Type B pancreatic cell (in vitro differentiated cells): ENCODE data around the gene LHX2. TPM values are rescaled to one million over a fixed set of nuclear protein-coding genes. Genes with fewer than 3 reads are reported as not detected.

Experiments
- DNase-seq: peaks from one replicate; pipeline ENCODE4 v3.0.0; 2021; ENCODE audit warnings: mixed read lengths; ENCODE audit not compliant: unreplicated experiment; ENCODE audit errors: extremely low spot score
- H3K27ac Mint-ChIP-seq: 2 replicates; pipeline ENCODE4 v1.8.0; 2021; ENCODE audit warnings: mild to moderate bottlenecking, mixed read lengths
- H3K27me3 Mint-ChIP-seq: 2 replicates; pipeline ENCODE4 v1.8.0; 2021; ENCODE audit warnings: mixed read lengths
- H3K36me3 Mint-ChIP-seq: 2 replicates; pipeline ENCODE4 v1.8.0; 2021; ENCODE audit warnings: mixed read lengths
- H3K4me1 Mint-ChIP-seq: one replicate; pipeline ENCODE4 v1.8.0; 2021; ENCODE audit warnings: mixed read lengths; ENCODE audit not compliant: unreplicated experiment
- H3K4me3 Mint-ChIP-seq: 2 replicates; pipeline ENCODE4 v1.8.0; 2021; ENCODE audit warnings: mild to moderate bottlenecking, mixed read lengths
- H3K9me3 Mint-ChIP-seq: 2 replicates; pipeline ENCODE4 v1.8.0; 2021; ENCODE audit warnings: mixed read lengths
- CTCF ChIP-seq: fragments of 200-600 bp; sonication (generic); conservative IDR thresholded peaks from 2 replicates; pipeline ENCODE4 v1.5.0; 2021; ENCODE audit warnings: antibody characterized with exemption, mild to moderate bottlenecking
- long read RNA-seq: library from polyadenylated mRNA; unstranded; transcript quantifications from one replicate; pipeline ENCODE4 v2.0.0, GENCODE V29; 2020
- total RNA-seq: library from RNA; stranded (reverse); gene quantifications from 2 replicates; pipeline ENCODE4 v1.2.1, GENCODE V29; 2021; ENCODE audit warnings: low replicate concordance

LHX2 gene, protein sequence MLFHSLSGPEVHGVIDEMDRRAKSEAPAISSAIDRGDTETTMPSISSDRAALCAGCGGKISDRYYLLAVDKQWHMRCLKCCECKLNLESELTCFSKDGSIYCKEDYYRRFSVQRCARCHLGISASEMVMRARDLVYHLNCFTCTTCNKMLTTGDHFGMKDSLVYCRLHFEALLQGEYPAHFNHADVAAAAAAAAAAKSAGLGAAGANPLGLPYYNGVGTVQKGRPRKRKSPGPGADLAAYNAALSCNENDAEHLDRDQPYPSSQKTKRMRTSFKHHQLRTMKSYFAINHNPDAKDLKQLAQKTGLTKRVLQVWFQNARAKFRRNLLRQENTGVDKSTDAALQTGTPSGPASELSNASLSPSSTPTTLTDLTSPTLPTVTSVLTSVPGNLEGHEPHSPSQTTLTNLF
- total RNA-seq = 1.2 TPM in 1 of 2 replicates, not detected in the other
- long read RNA-seq = 0 reads

- Mint-ChIP-seq H3K36me3 (no peaks in the 10 kb centered on the region), H3K4me3 (peak within 1 kb of the TSS; percentile 72), H3K27ac (no peak within 1 kb of the TSS), H3K4me1 (peaks cover 21% of the 10 kb centered on the region), H3K9me3 (no peaks in the 10 kb centered on the region), H3K27me3 (peaks cover 88% of the 10 kb centered on the region)
- DNase-seq = peak; percentile 86
- peak; percentile 52 for TF ChIP-seq CTCF
Measured at GRCh38 chr9:124011460-124012301, at the start of gene LHX2. TSS of gene LHX2 (plus strand) at chr9:124011768. CDS start at chr9:124012349, 581 bp downstream.

DNA sequence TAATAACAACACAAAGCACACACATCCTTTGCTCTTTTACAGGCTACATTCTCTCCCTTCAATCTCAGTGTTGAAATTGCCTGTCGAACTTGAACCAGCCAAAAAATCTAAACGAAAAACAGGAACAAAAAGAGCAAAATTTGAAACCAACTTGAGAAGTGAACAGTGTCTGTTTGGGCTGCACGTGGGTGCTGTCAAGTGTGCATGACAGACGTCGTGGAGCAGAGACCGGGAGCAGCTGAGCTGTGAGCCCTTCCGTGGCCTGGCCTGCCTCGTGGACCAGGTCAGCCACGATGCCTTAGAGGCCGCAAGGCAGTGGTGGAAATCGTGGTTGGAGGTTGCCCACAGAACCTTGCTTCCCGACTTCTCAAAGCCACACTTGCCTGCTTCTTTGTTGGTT is 46.8 kb upstream of the LHX2 start:
- no peaks in the 10 kb centered on the region for H3K4me1 Mint-ChIP-seq
- no peak overlapping the region for H3K4me3 Mint-ChIP-seq
- no peaks in the 10 kb centered on the region for H3K36me3 Mint-ChIP-seq
- H3K9me3 Mint-ChIP-seq = no peaks in the 10 kb centered on the region
- no peak overlapping the region for H3K27ac Mint-ChIP-seq
- TF ChIP-seq CTCF = no peak
- DNase-seq = no peak
- peaks cover 54% of the 10 kb centered on the region for H3K27me3 Mint-ChIP-seq

DNA sequence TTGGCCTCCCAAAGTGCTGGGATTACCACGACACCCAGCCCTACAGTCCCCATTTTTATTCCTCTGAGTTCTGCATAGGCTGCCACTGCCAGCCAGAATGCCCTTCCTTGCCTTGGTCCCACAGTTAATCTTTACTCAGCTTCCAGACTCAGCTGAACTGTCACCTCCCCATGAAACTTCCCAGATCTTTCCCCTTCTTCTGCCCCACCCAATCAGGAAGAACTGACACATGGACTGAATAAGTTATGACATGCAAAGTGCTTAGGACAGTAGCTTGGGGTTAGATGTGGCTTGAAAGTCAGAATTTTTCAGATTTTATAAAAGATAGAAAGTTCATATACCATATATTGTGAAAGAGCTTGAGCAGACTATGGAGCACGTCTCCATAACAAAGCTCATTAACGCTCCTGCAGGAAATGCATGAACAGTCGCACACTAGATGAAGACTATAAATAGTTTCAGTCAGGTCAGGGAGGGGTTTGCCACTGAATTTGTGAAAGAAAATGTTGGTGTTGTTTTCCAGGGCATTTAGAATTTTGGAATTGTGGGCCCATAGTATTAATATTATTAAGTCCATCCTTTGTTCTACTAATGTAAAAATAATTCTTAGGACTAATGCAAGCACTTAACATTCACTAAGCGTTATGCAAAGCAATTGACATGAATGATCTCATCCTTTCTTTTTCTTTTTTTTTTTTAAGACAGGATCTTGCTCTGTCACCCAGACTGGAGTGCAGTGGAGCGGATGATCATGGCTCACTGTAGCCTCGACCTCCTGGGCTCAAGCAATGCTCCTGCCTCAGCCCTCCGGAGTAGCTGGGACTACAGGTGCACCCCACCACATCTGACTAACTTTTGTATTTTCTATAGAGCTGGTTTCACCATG is 45.5 kb upstream of the LHX2 start:
- no peak for DNase-seq
- Mint-ChIP-seq H3K4me3 (no peak overlapping the region), H3K36me3 (no peaks in the 10 kb centered on the region), H3K27me3 (peaks cover 46% of the 10 kb centered on the region), H3K9me3 (no peaks in the 10 kb centered on the region), H3K27ac (no peak overlapping the region), H3K4me1 (no peaks in the 10 kb centered on the region)
- no peak for TF ChIP-seq CTCF

GRCh38 chr9:123967323-123967722 is 44.2 kb upstream of the LHX2 start:
- DNase-seq = no peak
- Mint-ChIP-seq H3K27ac (no peak overlapping the region), H3K4me1 (no peaks in the 10 kb centered on the region), H3K4me3 (no peak overlapping the region), H3K27me3 (peaks cover 38% of the 10 kb centered on the region), H3K36me3 (no peaks in the 10 kb centered on the region), H3K9me3 (no peaks in the 10 kb centered on the region)
- no peak for TF ChIP-seq CTCF

DNA sequence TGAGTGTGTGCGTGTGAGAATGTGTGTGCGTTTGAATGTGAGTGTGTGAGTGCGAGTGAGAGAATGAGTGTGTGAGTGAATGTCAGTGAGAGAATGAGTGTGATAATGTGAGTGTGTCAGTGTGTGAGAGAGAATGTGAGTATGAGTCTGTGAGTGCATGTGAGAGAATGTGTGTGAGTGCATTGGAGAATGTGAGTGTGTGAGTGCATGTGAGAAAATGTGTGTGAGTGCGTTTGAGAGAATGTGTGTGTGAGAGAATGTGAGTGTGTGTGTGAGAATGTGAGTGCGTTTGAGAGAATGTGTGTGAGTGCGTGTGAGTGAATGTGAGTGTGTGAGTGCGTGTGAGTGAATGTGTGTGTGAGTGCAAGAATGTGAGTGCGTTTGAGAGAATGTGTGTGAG is 39.0 kb upstream of the LHX2 start:
- Mint-ChIP-seq H3K36me3 (no peaks in the 10 kb centered on the region), H3K4me3 (no peak overlapping the region), H3K27ac (no peak overlapping the region), H3K4me1 (no peaks in the 10 kb centered on the region), H3K27me3 (peaks cover 26% of the 10 kb centered on the region), H3K9me3 (no peaks in the 10 kb centered on the region)
- DNase-seq = no peak
- no peak for TF ChIP-seq CTCF
